PFSK-1 (cell line): ENCODE data around the gene FGF11.

Experiments
- POLR2AphosphoS5 ChIP-seq: IDR thresholded peaks from 2 replicates; pipeline ENCODE4 v1.6.1; 2012; ENCODE audit warnings: low read depth, mild to moderate bottlenecking, control low read depth, low read length, moderate library complexity
- REST ChIP-seq, 2 experiments: IDR thresholded peaks; 2 replicates each; pipeline versions ENCODE4 v1.6.1 to v1.8.0; 2011 to 2012; ENCODE audit warnings: low read depth in 2 of 2, low read length in 2 of 2, control low read depth in 1 of 2, inconsistent platforms in 1 of 2, mild to moderate bottlenecking in 1 of 2, moderate library complexity in 1 of 2; ENCODE audit not compliant: insufficient read depth in 1 of 2
- SIN3A ChIP-seq: IDR thresholded peaks from 2 replicates; pipeline ENCODE4 v1.6.1; 2012; ENCODE audit warnings: mild to moderate bottlenecking, low read length, moderate library complexity, borderline replicate concordance; ENCODE audit not compliant: insufficient read depth
- TAF1 ChIP-seq: IDR thresholded peaks from 2 replicates; pipeline ENCODE4 v1.6.1; 2012; ENCODE audit warnings: low read length, control low read depth, borderline replicate concordance; ENCODE audit not compliant: insufficient read depth

GRCh38 chr17:7425756-7426155 is 13.6 kb upstream of the FGF11 start:
- no peak for TF ChIP-seq POLR2AphosphoS5
- no peak for TF ChIP-seq REST (IDR thresholded peaks at IDR 0.05; ENCODE audit: insufficient read depth in 1 of 2, low read depth in 2 of 2, low read length in 2 of 2)
- no peak for TF ChIP-seq SIN3A
- no peak for TF ChIP-seq TAF1
